HepG2 (cell line): ENCODE measurements around the gene PRAC1. TPM values are rescaled to one million over a fixed set of nuclear protein-coding genes. Genes with fewer than 3 reads are reported as not detected.

Experiments used
- CENPT ChIP-seq: sonication (generic); formaldehyde crosslinking; IDR thresholded peaks from 2 replicates; pipeline ENCODE4 v1.8.0; 2022; ENCODE audit warnings: low read depth, mild to moderate bottlenecking, moderate library complexity, missing genetic modification reagents
- FLYWCH1 ChIP-seq: sonication (generic); formaldehyde crosslinking; IDR thresholded peaks from 2 replicates; pipeline ENCODE4 v1.8.1; 2023; ENCODE audit warnings: mild to moderate bottlenecking, missing genetic modification reagents
- IRF2 ChIP-seq: IDR thresholded peaks from 2 replicates; pipeline ENCODE4 v1.6.1; 2018; ENCODE audit warnings: missing genetic modification reagents, missing compliant biosample characterization
- KDM6A ChIP-seq: IDR thresholded peaks from 2 replicates; pipeline ENCODE4 v1.6.1; 2016; ENCODE audit warnings: low read depth
- MBD4 ChIP-seq: IDR thresholded peaks from 2 replicates; pipeline ENCODE4 v1.6.1; 2012; ENCODE audit warnings: low read length, inconsistent platforms, borderline replicate concordance
- POLR2A ChIP-seq, 2 experiments: IDR thresholded peaks; 2 replicates each; pipeline ENCODE4 v1.6.1; 2011; ENCODE audit warnings: low read depth in 2 of 2, low read length in 2 of 2, mild to moderate bottlenecking in 1 of 2, moderate library complexity in 1 of 2; ENCODE audit not compliant: insufficient read depth in 1 of 2
- RBAK ChIP-seq: sonication (generic); formaldehyde crosslinking; IDR thresholded peaks from 2 replicates; pipeline ENCODE4 v1.5.1; 2020; ENCODE audit warnings: mild to moderate bottlenecking, missing genetic modification reagents
- ZNF121 ChIP-seq: sonication (generic); formaldehyde crosslinking; IDR thresholded peaks from 2 replicates; pipeline ENCODE4 v1.5.0; 2020; ENCODE audit warnings: mild to moderate bottlenecking, missing genetic modification reagents
- ZNF556 ChIP-seq: sonication (generic); formaldehyde crosslinking; IDR thresholded peaks from 2 replicates; pipeline ENCODE4 v1.4.0; 2020; ENCODE audit warnings: mild to moderate bottlenecking, missing genetic modification reagents, borderline replicate concordance
- ZNF652 ChIP-seq: IDR thresholded peaks from 2 replicates; pipeline ENCODE4 v1.6.1; 2016; ENCODE audit warnings: low read depth, borderline replicate concordance
- ZNF790 ChIP-seq: sonication (generic); formaldehyde crosslinking; IDR thresholded peaks from 2 replicates; pipeline ENCODE4 v1.8.0; 2022; ENCODE audit warnings: missing genetic modification reagents, mild to moderate bottlenecking, borderline replicate concordance
- polyA plus RNA-seq, 8 experiments: library from polyadenylated mRNA; depleted of rRNA in 3 of 8; stranded (reverse) in 7 of 8; unstranded in 1 of 8; fragments of >200 nt; fragmentation: Illumina TruSeq in 4 of 8; extraction: Trizol in 4 of 8; gene quantifications; 2 replicates each; pipeline versions ENCODE4 v1.2.1 to v1.2.3, GENCODE V29; 2011 to 2016; ENCODE audit warnings: low read depth in 4 of 8, missing spikeins in 1 of 8, mixed read lengths in 1 of 8; ENCODE audit not compliant: insufficient read depth in 1 of 8
- total RNA-seq, 5 experiments: library from RNA; depleted of rRNA; stranded (reverse); fragments of >200 nt; fragmentation: Illumina TruSeq; extraction: Trizol; gene quantifications; 2 replicates each; pipeline ENCODE4 v1.2.3, GENCODE V29; 2016; ENCODE audit warnings: low read depth in 1 of 5
- TF ChIP-seq, protein P1 (sequence below): sonication (generic); formaldehyde crosslinking; conservative IDR thresholded peaks from 2 replicates; pipeline ENCODE4 v1.8.0; 2022; ENCODE audit warnings: missing genetic modification reagents
- TF ChIP-seq, protein P2 (sequence below): sonication (generic); formaldehyde crosslinking; conservative IDR thresholded peaks from 2 replicates; pipeline ENCODE4 v1.4.0; 2020; ENCODE audit warnings: mild to moderate bottlenecking, missing genetic modification reagents, moderate library complexity

PRAC1 gene
- total and polyA plus RNA-seq, 2 of the 13 experiments (the other 11 are each of a cell fraction or from before 2014, with no cell fraction given), result not detected

DNA sequence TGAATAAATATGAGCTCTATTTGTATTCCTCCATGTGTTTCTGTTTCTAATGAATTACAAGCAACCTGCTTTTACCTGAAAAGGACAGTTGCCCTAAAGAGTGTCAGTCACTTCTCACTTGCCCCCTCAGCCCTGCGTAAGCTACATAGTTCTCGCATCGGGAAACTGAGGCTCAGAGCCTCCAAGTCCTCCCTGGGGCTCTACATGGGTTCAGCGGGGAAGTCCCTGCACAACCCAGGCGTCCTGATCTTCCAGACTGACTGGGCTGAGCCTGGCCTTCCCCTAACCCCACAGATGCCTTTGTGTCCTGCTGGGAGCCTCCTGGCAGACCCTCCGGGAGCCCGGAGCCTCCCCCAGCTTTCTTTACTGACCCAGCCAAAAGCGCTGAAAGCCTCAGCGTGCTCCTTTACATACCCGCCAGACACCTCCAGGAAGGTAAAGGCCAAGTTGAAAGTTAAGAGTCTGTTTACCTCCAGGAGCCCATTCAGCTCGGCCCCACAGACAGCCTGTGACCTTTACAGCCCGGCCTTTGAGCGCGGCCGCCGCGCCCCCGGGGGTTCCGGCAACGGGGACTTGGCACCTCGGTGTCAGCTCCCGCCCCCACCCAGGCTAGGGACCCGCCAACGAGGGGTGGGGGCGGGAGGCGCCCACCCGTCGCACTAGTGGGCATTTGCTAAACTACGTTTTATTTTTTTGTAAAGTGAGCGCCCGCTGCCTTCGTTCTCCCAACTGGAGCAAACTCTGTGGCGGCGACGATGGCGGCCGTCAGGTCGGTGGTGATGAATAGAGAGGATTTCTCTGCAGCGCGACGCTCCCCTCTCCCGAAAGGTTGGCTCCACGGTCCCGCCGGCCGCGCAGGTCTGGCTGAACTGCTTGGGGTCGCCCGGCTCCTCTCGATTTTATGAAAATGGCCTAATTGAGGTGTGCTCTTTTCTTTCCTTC lies 10.6 kb upstream of the PRAC1 start (continued):
- no peak for TF ChIP-seq FLYWCH1 (CRISPR knock-in tag)
- no peak for TF ChIP-seq KDM6A (CRISPR knock-in tag)
- TF ChIP-seq ZNF652 (CRISPR knock-in tag), result no peak
- no peak for TF ChIP-seq ZNF556 (CRISPR knock-in tag)
- no peak for TF ChIP-seq ZNF790 (CRISPR knock-in tag)
- TF ChIP-seq, protein P1, sequence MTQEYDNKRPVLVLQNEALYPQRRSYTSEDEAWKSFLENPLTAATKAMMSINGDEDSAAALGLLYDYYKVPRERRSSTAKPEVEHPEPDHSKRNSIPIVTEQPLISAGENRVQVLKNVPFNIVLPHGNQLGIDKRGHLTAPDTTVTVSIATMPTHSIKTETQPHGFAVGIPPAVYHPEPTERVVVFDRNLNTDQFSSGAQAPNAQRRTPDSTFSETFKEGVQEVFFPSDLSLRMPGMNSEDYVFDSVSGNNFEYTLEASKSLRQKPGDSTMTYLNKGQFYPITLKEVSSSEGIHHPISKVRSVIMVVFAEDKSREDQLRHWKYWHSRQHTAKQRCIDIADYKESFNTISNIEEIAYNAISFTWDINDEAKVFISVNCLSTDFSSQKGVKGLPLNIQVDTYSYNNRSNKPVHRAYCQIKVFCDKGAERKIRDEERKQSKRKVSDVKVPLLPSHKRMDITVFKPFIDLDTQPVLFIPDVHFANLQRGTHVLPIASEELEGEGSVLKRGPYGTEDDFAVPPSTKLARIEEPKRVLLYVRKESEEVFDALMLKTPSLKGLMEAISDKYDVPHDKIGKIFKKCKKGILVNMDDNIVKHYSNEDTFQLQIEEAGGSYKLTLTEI (CRISPR knock-in tag), result no peak
- TF ChIP-seq IRF2 (CRISPR knock-in tag), result no peak
- no peak for TF ChIP-seq MBD4
- no peak for TF ChIP-seq CENPT (CRISPR knock-in tag)
- TF ChIP-seq, protein P2, sequence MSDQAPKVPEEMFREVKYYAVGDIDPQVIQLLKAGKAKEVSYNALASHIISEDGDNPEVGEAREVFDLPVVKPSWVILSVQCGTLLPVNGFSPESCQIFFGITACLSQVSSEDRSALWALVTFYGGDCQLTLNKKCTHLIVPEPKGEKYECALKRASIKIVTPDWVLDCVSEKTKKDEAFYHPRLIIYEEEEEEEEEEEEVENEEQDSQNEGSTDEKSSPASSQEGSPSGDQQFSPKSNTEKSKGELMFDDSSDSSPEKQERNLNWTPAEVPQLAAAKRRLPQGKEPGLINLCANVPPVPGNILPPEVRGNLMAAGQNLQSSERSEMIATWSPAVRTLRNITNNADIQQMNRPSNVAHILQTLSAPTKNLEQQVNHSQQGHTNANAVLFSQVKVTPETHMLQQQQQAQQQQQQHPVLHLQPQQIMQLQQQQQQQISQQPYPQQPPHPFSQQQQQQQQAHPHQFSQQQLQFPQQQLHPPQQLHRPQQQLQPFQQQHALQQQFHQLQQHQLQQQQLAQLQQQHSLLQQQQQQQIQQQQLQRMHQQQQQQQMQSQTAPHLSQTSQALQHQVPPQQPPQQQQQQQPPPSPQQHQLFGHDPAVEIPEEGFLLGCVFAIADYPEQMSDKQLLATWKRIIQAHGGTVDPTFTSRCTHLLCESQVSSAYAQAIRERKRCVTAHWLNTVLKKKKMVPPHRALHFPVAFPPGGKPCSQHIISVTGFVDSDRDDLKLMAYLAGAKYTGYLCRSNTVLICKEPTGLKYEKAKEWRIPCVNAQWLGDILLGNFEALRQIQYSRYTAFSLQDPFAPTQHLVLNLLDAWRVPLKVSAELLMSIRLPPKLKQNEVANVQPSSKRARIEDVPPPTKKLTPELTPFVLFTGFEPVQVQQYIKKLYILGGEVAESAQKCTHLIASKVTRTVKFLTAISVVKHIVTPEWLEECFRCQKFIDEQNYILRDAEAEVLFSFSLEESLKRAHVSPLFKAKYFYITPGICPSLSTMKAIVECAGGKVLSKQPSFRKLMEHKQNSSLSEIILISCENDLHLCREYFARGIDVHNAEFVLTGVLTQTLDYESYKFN (CRISPR knock-in tag), result no peak
- TF ChIP-seq ZNF121 (CRISPR knock-in tag), result no peak
- TF ChIP-seq POLR2A (IDR thresholded peaks at IDR 0.05; ENCODE audit: insufficient read depth in 1 of 2, low read depth in 2 of 2, low read length in 2 of 2), result no peak
- no peak for TF ChIP-seq RBAK
